IMR-90 (cell line): ENCODE measurements around the gene GABRA6. TPM values are rescaled to one million over a fixed set of nuclear protein-coding genes. Genes with fewer than 3 reads are reported as not detected.

Experiments
- ATAC-seq: fragments of 200-7000 bp; cut with Tn5 transposase; 2 replicates; pipeline ENCODE4 v1.9.1; 2020; ENCODE audit warnings: low read depth, mild to moderate bottlenecking, moderate library complexity
- BruUV-seq: library from RNA; stranded (reverse); fragments of 400-500 nt; replicated peaks from 2 replicates; lab custom pipeline; 2021; lab: Mats Ljungman, UMichigan
- CTCF ChIA-PET: fragments of 300-600 bp; formaldehyde crosslinking; extraction: SDS; loops from one replicate; lab custom pipeline; 2021; ENCODE audit warnings: antibody characterized with exemption; lab: Yijun Ruan, JAX
- POLR2A ChIA-PET: fragments of 300-600 bp; sonication (Branson Sonifier 250); formaldehyde crosslinking; loops from one replicate; lab custom pipeline; 2022; ENCODE audit warnings: antibody characterized with exemption; ENCODE audit not compliant: unreplicated experiment; lab: Charles Lee
- DNase-seq: peaks from one replicate; pipeline ENCODE4 v3.0.0; 2013
- H2AFZ ChIP-seq: replicated peaks from 2 replicates; pipeline ENCODE3; 2013; ENCODE audit warnings: low read length, mild to moderate bottlenecking; ENCODE audit not compliant: poor library complexity
- H2AK5ac ChIP-seq: 2 replicates; pipeline ENCODE4 v1.6.1; 2013; ENCODE audit warnings: low read depth, low read length, inconsistent platforms
- H2AK9ac ChIP-seq: replicated peaks from 2 replicates; pipeline ENCODE3; 2013; ENCODE audit warnings: mild to moderate bottlenecking, low read depth, low read length, moderate library complexity; ENCODE audit not compliant: poor library complexity
- H2BK120ac ChIP-seq: 2 replicates; pipeline ENCODE4 v1.6.1; 2013; ENCODE audit warnings: low read depth, low read length, inconsistent platforms
- H2BK15ac ChIP-seq: 3 replicates; pipeline ENCODE4 v1.6.1; 2013; ENCODE audit warnings: low read depth, low read length, inconsistent platforms
- H2BK20ac ChIP-seq: 2 replicates; pipeline ENCODE4 v1.6.1; 2013; ENCODE audit warnings: low read depth, mild to moderate bottlenecking, inconsistent platforms, low read length, moderate library complexity
- H2BK5ac ChIP-seq: 2 replicates; pipeline ENCODE4 v1.6.1; 2013; ENCODE audit warnings: mild to moderate bottlenecking, low read depth, low read length, inconsistent platforms; ENCODE audit not compliant: poor library complexity, severe bottlenecking
- H3K14ac ChIP-seq: replicated peaks from 2 replicates; pipeline ENCODE4 v1.6.1; 2013; ENCODE audit warnings: low read depth, low read length, inconsistent platforms
- H3K18ac ChIP-seq: 2 replicates; pipeline ENCODE4 v1.6.1; 2013; ENCODE audit warnings: low read depth, low read length, control low read depth
- H3K23ac ChIP-seq: 2 replicates; pipeline ENCODE4 v1.6.1; 2013; ENCODE audit warnings: low read depth, low read length, inconsistent platforms
- H3K27ac ChIP-seq: 2 replicates; pipeline ENCODE4 v1.5.1; 2013; ENCODE audit warnings: mild to moderate bottlenecking, control low read depth, low read length; ENCODE audit not compliant: insufficient read depth
- H3K27me3 ChIP-seq: 2 replicates; pipeline ENCODE4 v1.6.1; 2013; ENCODE audit warnings: low read length; ENCODE audit not compliant: control insufficient read depth, insufficient read depth
- H3K36me3 ChIP-seq: 2 replicates; pipeline ENCODE4 v1.6.1; 2013; ENCODE audit warnings: low read length, mixed read lengths; ENCODE audit not compliant: control insufficient read depth, insufficient read depth
- H3K4ac ChIP-seq: 2 replicates; pipeline ENCODE4 v1.6.1; 2013; ENCODE audit warnings: low read depth, low read length, inconsistent platforms
- H3K4me1 ChIP-seq: 2 replicates; pipeline ENCODE4 v1.6.1; 2013; ENCODE audit warnings: low read length, mixed read lengths; ENCODE audit not compliant: control insufficient read depth, insufficient read depth
- H3K4me2 ChIP-seq: 2 replicates; pipeline ENCODE4 v1.6.1; 2013; ENCODE audit warnings: low read depth, mild to moderate bottlenecking, control low read depth, low read length, moderate library complexity
- H3K4me3 ChIP-seq: 2 replicates; pipeline ENCODE4 v1.5.1; 2013; ENCODE audit warnings: low read depth, mild to moderate bottlenecking, control low read depth, low read length, moderate library complexity; ENCODE audit not compliant: insufficient read depth
- H3K56ac ChIP-seq: 2 replicates; pipeline ENCODE4 v1.6.1; 2013; ENCODE audit warnings: low read length, inconsistent platforms; ENCODE audit not compliant: insufficient read depth; ENCODE audit errors: extremely low read depth
- H3K79me1 ChIP-seq, 2 experiments: 2 replicates each; pipeline ENCODE4 v1.6.1; 2013; ENCODE audit warnings: low read length in 2 of 2, inconsistent platforms in 1 of 2, low read depth in 1 of 2
- H3K9ac ChIP-seq: 2 replicates; pipeline ENCODE4 v1.6.1; 2013; ENCODE audit warnings: low read depth, low read length, control low read depth
- H3K9me1 ChIP-seq: 2 replicates; pipeline ENCODE4 v1.6.1; 2013; ENCODE audit warnings: low read length, inconsistent platforms; ENCODE audit not compliant: insufficient read depth
- H3K9me3 ChIP-seq: 2 replicates; pipeline ENCODE4 v1.6.1; 2013; ENCODE audit warnings: low read length; ENCODE audit not compliant: control insufficient read depth, insufficient read depth
- H4K20me1 ChIP-seq: 2 replicates; pipeline ENCODE4 v1.6.1; 2013; ENCODE audit warnings: low read length, inconsistent platforms; ENCODE audit not compliant: insufficient read depth
- H4K5ac ChIP-seq: 2 replicates; pipeline ENCODE4 v1.6.1; 2013; ENCODE audit warnings: mild to moderate bottlenecking, low read depth, low read length, control low read depth
- H4K8ac ChIP-seq, 2 experiments: 2 replicates each; pipeline ENCODE4 v1.6.1; 2013; ENCODE audit warnings: low read depth in 2 of 2, low read length in 2 of 2, control low read depth in 1 of 2, inconsistent platforms in 1 of 2
- H4K91ac ChIP-seq: 2 replicates; pipeline ENCODE4 v1.6.1; 2013; ENCODE audit warnings: low read depth, low read length, inconsistent platforms; ENCODE audit not compliant: insufficient read depth
- BHLHE40 ChIP-seq: fragments of 150-350 bp; IDR thresholded peaks from 2 replicates; pipeline ENCODE4 v1.6.1; 2016; ENCODE audit warnings: mild to moderate bottlenecking, low read depth, low read length
- CEBPB ChIP-seq: IDR thresholded peaks from 2 replicates; pipeline ENCODE4 v1.6.1; 2012; ENCODE audit warnings: low read depth, low read length, improper control_type of control experiment
- FOS ChIP-seq: fragments of 150-350 bp; IDR thresholded peaks from 2 replicates; pipeline ENCODE4 v1.6.1; 2016; ENCODE audit warnings: low read depth, low read length
- MAZ ChIP-seq: IDR thresholded peaks from 2 replicates; pipeline ENCODE4 v1.6.1; 2012; ENCODE audit warnings: low read depth, mild to moderate bottlenecking, low read length, improper control_type of control experiment, moderate library complexity, borderline replicate concordance
- RAD21 ChIP-seq: IDR thresholded peaks from 2 replicates; pipeline ENCODE4 v1.6.1; 2012; ENCODE audit warnings: low read length, improper control_type of control experiment
- RCOR1 ChIP-seq: IDR thresholded peaks from 2 replicates; pipeline ENCODE4 v1.6.1; 2012; ENCODE audit warnings: mild to moderate bottlenecking, low read length, improper control_type of control experiment; ENCODE audit not compliant: insufficient replicate concordance
- RFX5 ChIP-seq: IDR thresholded peaks from 2 replicates; pipeline ENCODE4 v1.8.0; 2012; ENCODE audit warnings: low read depth, mild to moderate bottlenecking, low read length, moderate library complexity
- SMC3 ChIP-seq: fragments of 150-350 bp; IDR thresholded peaks from 2 replicates; pipeline ENCODE4 v1.6.1; 2016; ENCODE audit warnings: low read depth, mild to moderate bottlenecking, antibody characterized with exemption, low read length, moderate library complexity
- WGBS, 2 experiments: methylation state at CpG; one replicate each; pipeline versions ENCODE4 v1.1.5 to v1.1.7; 2013; ENCODE audit warnings: missing lambda C conversion rate in 2 of 2; ENCODE audit not compliant: insufficient read length in 1 of 2; ENCODE audit errors: extremely low coverage in 2 of 2; 5-methylcytosine and 5-hydroxymethylcytosine counted together
- dilution Hi-C: fragments of 300-500 bp; cut with HindIII; formaldehyde crosslinking; loops from one replicate; pipeline ENCODE4 v1.14.3; 2018; ENCODE audit warnings: low sequenced_read_pairs; ENCODE audit not compliant: unreplicated experiment
- in situ Hi-C: fragments of 300-500 bp; cut with MboI; formaldehyde crosslinking; loops from 3 replicates; pipeline ENCODE4 v1.14.3; 2019; ENCODE audit warnings: low sequenced_read_pairs, inconsistent platforms, mixed read lengths
- intact Hi-C: fragments of 100-400 bp; cut with micrococcal nuclease; formaldehyde crosslinking; loops from 2 replicates; pipeline ENCODE4 v1.10.0; 2022
- polyA plus RNA-seq, 3 experiments: library from polyadenylated mRNA; depleted of rRNA; stranded (reverse); fragments of >200 nt; gene quantifications; 2 replicates each; pipeline ENCODE4 v1.2.3, GENCODE V29; 2012; ENCODE audit warnings: low replicate concordance in 1 of 3
- total RNA-seq: library from RNA; depleted of rRNA; stranded (reverse); fragments of >200 nt; gene quantifications from 2 replicates; pipeline ENCODE4 v1.2.3, GENCODE V29; 2012
- TF ChIP-seq, protein P1 (sequence below): fragments of 150-350 bp; IDR thresholded peaks from 2 replicates; pipeline ENCODE4 v1.6.1; 2016; ENCODE audit warnings: low read depth, mild to moderate bottlenecking, low read length, moderate library complexity, borderline replicate concordance
- TF ChIP-seq, protein P2 (sequence below): fragments of 150-350 bp; IDR thresholded peaks from 2 replicates; pipeline ENCODE4 v1.6.1; 2017; ENCODE audit warnings: mild to moderate bottlenecking, antibody characterized with exemption, low read length, low read depth
- TF ChIP-seq, protein P3 (sequence below): conservative IDR thresholded peaks from 2 replicates; pipeline ENCODE4 v1.5.1; 2012; ENCODE audit warnings: mild to moderate bottlenecking, low read depth, low read length, improper control_type of control experiment

Gene GABRA6
- total and polyA plus RNA-seq, 2 of the 4 experiments (the other 2 are of a cell fraction) = not detected

- H3K18ac ChIP-seq = no peak overlapping the region
- dilution Hi-C loops (no loop called here), intact Hi-C loops (no loop called here), in situ Hi-C loops (no loop called here)
- no peak overlapping the region for H2AFZ ChIP-seq
- no peak overlapping the region for H3K4me2 ChIP-seq
- no peak overlapping the region for H3K23ac ChIP-seq
- no peak overlapping the region for H2BK5ac ChIP-seq
- peaks cover 2% of the 10 kb centered on the region; the same call in 1 of the 2 replicates for H3K9me3 ChIP-seq
- H4K20me1 ChIP-seq = no peaks in the 10 kb centered on the region
- no TSS peak for BruUV-seq
- TF ChIP-seq, protein P1, sequence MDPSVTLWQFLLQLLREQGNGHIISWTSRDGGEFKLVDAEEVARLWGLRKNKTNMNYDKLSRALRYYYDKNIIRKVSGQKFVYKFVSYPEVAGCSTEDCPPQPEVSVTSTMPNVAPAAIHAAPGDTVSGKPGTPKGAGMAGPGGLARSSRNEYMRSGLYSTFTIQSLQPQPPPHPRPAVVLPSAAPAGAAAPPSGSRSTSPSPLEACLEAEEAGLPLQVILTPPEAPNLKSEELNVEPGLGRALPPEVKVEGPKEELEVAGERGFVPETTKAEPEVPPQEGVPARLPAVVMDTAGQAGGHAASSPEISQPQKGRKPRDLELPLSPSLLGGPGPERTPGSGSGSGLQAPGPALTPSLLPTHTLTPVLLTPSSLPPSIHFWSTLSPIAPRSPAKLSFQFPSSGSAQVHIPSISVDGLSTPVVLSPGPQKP = no peak
- TF ChIP-seq BHLHE40 (no peak), MAZ (no peak), RFX5 (no peak), RCOR1 (no peak), SMC3 (no peak), CEBPB (no peak), FOS (no peak), RAD21 (no peak)
- TF ChIP-seq, protein P2, sequence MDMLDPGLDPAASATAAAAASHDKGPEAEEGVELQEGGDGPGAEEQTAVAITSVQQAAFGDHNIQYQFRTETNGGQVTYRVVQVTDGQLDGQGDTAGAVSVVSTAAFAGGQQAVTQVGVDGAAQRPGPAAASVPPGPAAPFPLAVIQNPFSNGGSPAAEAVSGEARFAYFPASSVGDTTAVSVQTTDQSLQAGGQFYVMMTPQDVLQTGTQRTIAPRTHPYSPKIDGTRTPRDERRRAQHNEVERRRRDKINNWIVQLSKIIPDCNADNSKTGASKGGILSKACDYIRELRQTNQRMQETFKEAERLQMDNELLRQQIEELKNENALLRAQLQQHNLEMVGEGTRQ = no peak
- TF ChIP-seq, protein P3, sequence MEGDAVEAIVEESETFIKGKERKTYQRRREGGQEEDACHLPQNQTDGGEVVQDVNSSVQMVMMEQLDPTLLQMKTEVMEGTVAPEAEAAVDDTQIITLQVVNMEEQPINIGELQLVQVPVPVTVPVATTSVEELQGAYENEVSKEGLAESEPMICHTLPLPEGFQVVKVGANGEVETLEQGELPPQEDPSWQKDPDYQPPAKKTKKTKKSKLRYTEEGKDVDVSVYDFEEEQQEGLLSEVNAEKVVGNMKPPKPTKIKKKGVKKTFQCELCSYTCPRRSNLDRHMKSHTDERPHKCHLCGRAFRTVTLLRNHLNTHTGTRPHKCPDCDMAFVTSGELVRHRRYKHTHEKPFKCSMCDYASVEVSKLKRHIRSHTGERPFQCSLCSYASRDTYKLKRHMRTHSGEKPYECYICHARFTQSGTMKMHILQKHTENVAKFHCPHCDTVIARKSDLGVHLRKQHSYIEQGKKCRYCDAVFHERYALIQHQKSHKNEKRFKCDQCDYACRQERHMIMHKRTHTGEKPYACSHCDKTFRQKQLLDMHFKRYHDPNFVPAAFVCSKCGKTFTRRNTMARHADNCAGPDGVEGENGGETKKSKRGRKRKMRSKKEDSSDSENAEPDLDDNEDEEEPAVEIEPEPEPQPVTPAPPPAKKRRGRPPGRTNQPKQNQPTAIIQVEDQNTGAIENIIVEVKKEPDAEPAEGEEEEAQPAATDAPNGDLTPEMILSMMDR = no peak
- no peak overlapping the region for H2BK15ac ChIP-seq
- H2BK120ac ChIP-seq = no peak overlapping the region
- 0% methylated on average over 1 of the region's 7 CpGs; no CpG with 5 or more reads in 1 of the 2 experiments for WGBS, 2 experiments
- no peaks in the 10 kb centered on the region for H3K27me3 ChIP-seq
- H2AK9ac ChIP-seq = no peak overlapping the region
- no peak overlapping the region for H4K8ac ChIP-seq
- H3K4ac ChIP-seq = no peak overlapping the region
- H3K14ac ChIP-seq = no peak overlapping the region
- no peak overlapping the region for H4K5ac ChIP-seq
- no peak overlapping the region for H4K91ac ChIP-seq
- H3K36me3 ChIP-seq = no peaks in the 10 kb centered on the region
- H2AK5ac ChIP-seq = no peak overlapping the region
- no peak overlapping the region for H3K56ac ChIP-seq
- ATAC-seq (no peak), DNase-seq (no peak)
- POLR2A ChIA-PET = no interaction called here
- no peak overlapping the region for H3K27ac ChIP-seq
- H3K9me1 ChIP-seq = no peaks in the 10 kb centered on the region
- no peak overlapping the region for H2BK20ac ChIP-seq
- H3K79me1 ChIP-seq = no peaks in the 10 kb centered on the region
- H3K9ac ChIP-seq = no peak overlapping the region
- no peaks in the 10 kb centered on the region for H3K4me1 ChIP-seq
- CTCF ChIA-PET = no interaction called here
- H3K4me3 ChIP-seq = no peak overlapping the region
Observed at GRCh38 chr5:161691911-161692310, 6.4 kb downstream of the GABRA6 start.
